22Rv1 (cell line): ENCODE results near the gene RAC3.

Experiments used
- CTCF ChIP-seq: fragments of 450-650 bp; IDR thresholded peaks from 2 replicates; pipeline ENCODE4 v1.5.1; 2017; ENCODE audit warnings: mild to moderate bottlenecking
- ZFX ChIP-seq: fragments of 450-650 bp; IDR thresholded peaks from 2 replicates; pipeline ENCODE4 v1.6.1; 2017; ENCODE audit warnings: antibody characterized with exemption, borderline replicate concordance

- TF ChIP-seq CTCF (no peak), ZFX (no peak)
Measured at GRCh38 chr17:82018152-82018988, 13.1 kb upstream of the RAC3 start.
